ENCODE data around the gene ANGPTL8. TPM values are rescaled to one million over a fixed set of nuclear protein-coding genes. Genes with fewer than 3 reads are reported as not detected.

The ANGPTL8 gene
- total RNA-seq, 1 experiment from 2014 or later, result not detected

GRCh38 chr19:11236324-11237301, 2.8 kb upstream of the ANGPTL8 start:
- Histone ChIP-seq H3K79me2 (ENCODE audit: low read length) (no peaks in the 10 kb centered on the region), H3K9ac (ENCODE audit: low read length) (no peak overlapping the region)

GRCh38 chr19:11237321-11237720, 2.1 kb upstream of the ANGPTL8 start:
- DNase-seq, result no peak
- no peak overlapping the region for H3K4me2 ChIP-seq (ENCODE audit: low read depth, low read length, poor library complexity, severe bottlenecking)

More at GRCh38 chr19:11236324-11237301, 2.8 kb upstream of the ANGPTL8 start:
- Histone ChIP-seq H3K9me2 (replicated peaks; ENCODE audit: insufficient read depth, low read length) (no peaks in the 10 kb centered on the region), H3K27me3 (ENCODE audit: low read length) (no peaks in the 10 kb centered on the region), H3K4me1 (ENCODE audit: low read length) (peaks cover 7% of the 10 kb centered on the region), H3K4me3 (ENCODE audit: low read length) (no peak overlapping the region), H3K4me2 (ENCODE audit: low read depth, low read length, poor library complexity, severe bottlenecking) (no peak overlapping the region), H4K20me1 (ENCODE audit: insufficient read depth, low read depth, low read length) (no peaks in the 10 kb centered on the region), H3K36me3 (ENCODE audit: insufficient read depth, low read length) (no peaks in the 10 kb centered on the region), H3K27ac (ENCODE audit: low read length) (no peak overlapping the region), H2AFZ (ENCODE audit: low read length) (no peak overlapping the region), H3K9me3 (ENCODE audit: low read length) (no peaks in the 10 kb centered on the region)
- DNase-seq, result no peak

DNA sequence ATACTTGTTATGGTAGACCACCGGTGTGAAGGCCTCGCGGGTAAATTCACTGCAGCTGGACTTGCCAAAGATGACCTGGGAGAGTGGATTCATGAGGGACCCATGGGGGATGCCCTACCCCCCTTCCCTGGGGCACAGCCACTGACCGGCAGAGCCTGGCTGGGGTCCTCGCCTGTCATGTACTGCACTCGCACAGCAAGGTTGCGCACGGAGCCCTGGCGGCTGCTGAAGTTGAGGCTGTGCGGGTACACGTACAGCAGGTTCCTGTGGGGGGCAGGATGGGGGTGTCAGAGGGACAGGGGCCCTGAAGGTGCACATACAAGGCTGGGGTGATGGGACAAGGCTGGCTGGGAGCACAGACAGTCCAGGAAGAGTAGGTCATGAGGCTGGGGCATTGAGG, 1.4 kb upstream of the ANGPTL8 start:
- H3K27ac ChIP-seq (ENCODE audit: low read length), result no peak overlapping the region
- no peaks in the 10 kb centered on the region for H3K9me3 ChIP-seq (ENCODE audit: low read length)
- H3K27me3 ChIP-seq (ENCODE audit: low read length), result no peaks in the 10 kb centered on the region
- H3K9me2 ChIP-seq (replicated peaks; ENCODE audit: insufficient read depth, low read length), result no peaks in the 10 kb centered on the region
- no peak overlapping the region for H3K9ac ChIP-seq (ENCODE audit: low read length)
- no peaks in the 10 kb centered on the region for H3K4me1 ChIP-seq (ENCODE audit: low read length)
- no peaks in the 10 kb centered on the region for H3K79me2 ChIP-seq (ENCODE audit: low read length)
- H2AFZ ChIP-seq (ENCODE audit: low read length), result no peak overlapping the region
- H3K36me3 ChIP-seq (ENCODE audit: insufficient read depth, low read length), result no peaks in the 10 kb centered on the region
- no peak for DNase-seq
- no peak overlapping the region for H3K4me2 ChIP-seq (ENCODE audit: low read depth, low read length, poor library complexity, severe bottlenecking)
- no peaks in the 10 kb centered on the region for H4K20me1 ChIP-seq (ENCODE audit: insufficient read depth, low read depth, low read length)
- no peak overlapping the region for H3K4me3 ChIP-seq (ENCODE audit: low read length)

More at GRCh38 chr19:11237321-11237720, 2.1 kb upstream of the ANGPTL8 start:
- H2AFZ ChIP-seq (ENCODE audit: low read length), result no peak overlapping the region
- H4K20me1 ChIP-seq (ENCODE audit: insufficient read depth, low read depth, low read length), result no peaks in the 10 kb centered on the region
- H3K27me3 ChIP-seq (ENCODE audit: low read length), result no peaks in the 10 kb centered on the region
- H3K4me3 ChIP-seq (ENCODE audit: low read length), result no peak overlapping the region
- no peak overlapping the region for H3K9ac ChIP-seq (ENCODE audit: low read length)
- H3K27ac ChIP-seq (ENCODE audit: low read length), result no peak overlapping the region
- H3K79me2 ChIP-seq (ENCODE audit: low read length), result no peaks in the 10 kb centered on the region
- H3K9me2 ChIP-seq (replicated peaks; ENCODE audit: insufficient read depth, low read length), result no peaks in the 10 kb centered on the region
- H3K4me1 ChIP-seq (ENCODE audit: low read length), result no peaks in the 10 kb centered on the region
- no peaks in the 10 kb centered on the region for H3K9me3 ChIP-seq (ENCODE audit: low read length)
- no peaks in the 10 kb centered on the region for H3K36me3 ChIP-seq (ENCODE audit: insufficient read depth, low read length)

DNA sequence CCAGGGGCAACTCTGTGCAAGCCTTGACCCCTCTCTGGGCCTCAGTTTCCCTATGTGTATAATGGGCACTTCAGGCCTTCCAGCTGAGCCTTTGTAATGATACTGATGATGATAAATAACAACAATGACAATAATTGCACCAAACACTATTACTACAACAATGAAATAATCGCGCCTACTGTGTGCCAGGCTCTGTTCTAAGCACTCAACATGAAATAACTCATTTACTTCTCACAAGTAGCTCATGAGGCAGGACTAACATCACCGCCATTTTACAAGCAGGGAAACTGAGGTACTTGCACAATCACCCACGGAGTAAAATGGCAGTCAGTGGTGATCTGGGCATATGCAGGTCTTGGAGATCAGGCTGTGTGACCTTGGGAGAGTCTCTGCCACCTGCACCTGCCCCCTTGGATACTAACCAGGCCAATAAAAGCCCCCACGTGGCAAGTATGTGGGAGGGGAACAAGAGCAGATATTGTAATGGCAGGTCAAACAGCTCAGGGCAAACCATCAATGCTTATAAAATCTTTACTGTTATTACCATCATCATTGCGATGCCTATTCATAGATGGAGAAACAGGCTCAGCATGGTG, 540 bp upstream of the ANGPTL8 start:
- DNase-seq, result no peak

DNA sequence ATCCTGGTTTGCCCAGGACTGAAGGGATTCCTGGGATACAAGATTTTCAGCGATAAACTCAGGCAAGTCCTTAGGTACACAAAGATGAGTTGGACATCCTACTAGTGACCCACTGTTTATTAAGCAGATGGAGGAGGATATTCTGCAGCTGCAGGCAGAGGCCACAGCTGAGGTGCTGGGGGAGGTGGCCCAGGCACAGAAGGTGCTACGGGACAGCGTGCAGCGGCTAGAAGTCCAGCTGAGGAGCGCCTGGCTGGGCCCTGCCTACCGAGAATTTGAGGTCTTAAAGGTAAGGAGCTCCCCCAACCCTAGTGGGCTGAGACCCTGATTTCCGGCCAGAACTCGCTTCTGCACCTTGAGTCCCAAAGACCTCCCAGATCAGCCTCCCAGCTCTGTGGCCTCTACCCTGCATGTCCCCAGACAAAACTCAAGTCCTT, 607 bp downstream of the ANGPTL8 start:
- H3K9me2 ChIP-seq (replicated peaks; ENCODE audit: insufficient read depth, low read length), result no peaks in the 10 kb centered on the region
- no peak overlapping the region for H3K27ac ChIP-seq (ENCODE audit: low read length)
- H3K4me2 ChIP-seq (ENCODE audit: low read depth, low read length, poor library complexity, severe bottlenecking), result no peak overlapping the region
- no peaks in the 10 kb centered on the region for H3K4me1 ChIP-seq (ENCODE audit: low read length)
- H3K79me2 ChIP-seq (ENCODE audit: low read length), result no peaks in the 10 kb centered on the region
- H3K9me3 ChIP-seq (ENCODE audit: low read length), result no peaks in the 10 kb centered on the region
- H3K27me3 ChIP-seq (ENCODE audit: low read length), result no peaks in the 10 kb centered on the region
- H3K9ac ChIP-seq (ENCODE audit: low read length), result no peak overlapping the region
- H3K4me3 ChIP-seq (ENCODE audit: low read length), result no peak overlapping the region
- no peaks in the 10 kb centered on the region for H3K36me3 ChIP-seq (ENCODE audit: insufficient read depth, low read length)
- no peak for DNase-seq
- no peak overlapping the region for H2AFZ ChIP-seq (ENCODE audit: low read length)
- no peaks in the 10 kb centered on the region; the same call in 1 of the 2 replicates for H4K20me1 ChIP-seq (ENCODE audit: insufficient read depth, low read depth, low read length)

More for the DNA sequence above, 540 bp upstream of the ANGPTL8 start:
- Histone ChIP-seq H3K9me2 (replicated peaks; ENCODE audit: insufficient read depth, low read length) (no peaks in the 10 kb centered on the region), H2AFZ (ENCODE audit: low read length) (no peak overlapping the region), H3K9me3 (ENCODE audit: low read length) (no peaks in the 10 kb centered on the region), H4K20me1 (ENCODE audit: insufficient read depth, low read depth, low read length) (no peaks in the 10 kb centered on the region; the same call in 1 of the 2 replicates), H3K27me3 (ENCODE audit: low read length) (no peaks in the 10 kb centered on the region), H3K4me3 (ENCODE audit: low read length) (no peak overlapping the region), H3K79me2 (ENCODE audit: low read length) (no peaks in the 10 kb centered on the region), H3K27ac (ENCODE audit: low read length) (no peak overlapping the region), H3K9ac (ENCODE audit: low read length) (no peak overlapping the region), H3K4me1 (ENCODE audit: low read length) (no peaks in the 10 kb centered on the region), H3K36me3 (ENCODE audit: insufficient read depth, low read length) (no peaks in the 10 kb centered on the region), H3K4me2 (ENCODE audit: low read depth, low read length, poor library complexity, severe bottlenecking) (no peak overlapping the region)

- H3K36me3 ChIP-seq (ENCODE audit: insufficient read depth, low read length), result no peaks in the 10 kb centered on the region
- H3K79me2 ChIP-seq (ENCODE audit: low read length), result no peaks in the 10 kb centered on the region
- no peaks in the 10 kb centered on the region; the same call in 1 of the 2 replicates for H4K20me1 ChIP-seq (ENCODE audit: insufficient read depth, low read depth, low read length)
- H3K4me3 ChIP-seq (ENCODE audit: low read length), result no peak overlapping the region
- no peaks in the 10 kb centered on the region for H3K27me3 ChIP-seq (ENCODE audit: low read length)
- no peak overlapping the region for H3K4me2 ChIP-seq (ENCODE audit: low read depth, low read length, poor library complexity, severe bottlenecking)
- no peak overlapping the region for H3K27ac ChIP-seq (ENCODE audit: low read length)
- no peak overlapping the region for H2AFZ ChIP-seq (ENCODE audit: low read length)
- no peaks in the 10 kb centered on the region for H3K4me1 ChIP-seq (ENCODE audit: low read length)
- H3K9me3 ChIP-seq (ENCODE audit: low read length), result no peaks in the 10 kb centered on the region
- H3K9me2 ChIP-seq (replicated peaks; ENCODE audit: insufficient read depth, low read length), result no peaks in the 10 kb centered on the region
- no peak overlapping the region for H3K9ac ChIP-seq (ENCODE audit: low read length)
- DNase-seq, result no peak
These were observed 2.6 kb downstream of the ANGPTL8 start for GRCh38 chr19:11242025-11242424.

- no peaks in the 10 kb centered on the region for H3K4me1 ChIP-seq (ENCODE audit: low read length)
- H3K79me2 ChIP-seq (ENCODE audit: low read length), result no peaks in the 10 kb centered on the region
- peak; percentile 94 for DNase-seq
- H3K4me3 ChIP-seq (ENCODE audit: low read length), result no peak overlapping the region
- no peak overlapping the region for H3K9ac ChIP-seq (ENCODE audit: low read length)
- H3K27ac ChIP-seq (ENCODE audit: low read length), result no peak overlapping the region
- H3K27me3 ChIP-seq (ENCODE audit: low read length), result no peaks in the 10 kb centered on the region
- no peaks in the 10 kb centered on the region for H3K9me2 ChIP-seq (replicated peaks; ENCODE audit: insufficient read depth, low read length)
- H3K4me2 ChIP-seq (ENCODE audit: low read depth, low read length, poor library complexity, severe bottlenecking), result no peak overlapping the region
- H3K9me3 ChIP-seq (ENCODE audit: low read length), result no peaks in the 10 kb centered on the region
- no peak overlapping the region for H2AFZ ChIP-seq (ENCODE audit: low read length)
- no peaks in the 10 kb centered on the region for H3K36me3 ChIP-seq (ENCODE audit: insufficient read depth, low read length)
- H4K20me1 ChIP-seq (ENCODE audit: insufficient read depth, low read depth, low read length), result no peaks in the 10 kb centered on the region; the same call in 1 of the 2 replicates
These were observed 3.7 kb downstream of the ANGPTL8 start for GRCh38 chr19:11242864-11243797.

All from Karpas-422 (cell line).